H9 (cell line): ENCODE results near the gene STK32C. TPM values are rescaled to one million over a fixed set of nuclear protein-coding genes. Genes with fewer than 3 reads are reported as not detected.

ENCODE experiments used
- DNase-seq: peaks from one replicate; pipeline ENCODE4 v3.0.0-alpha.2; 2017
- H2AFZ ChIP-seq: one replicate; pipeline ENCODE4 v1.6.1; 2013; ENCODE audit warnings: mild to moderate bottlenecking, low read length, control low read depth, moderate library complexity
- H2AK5ac ChIP-seq: 2 replicates; pipeline ENCODE4 v1.6.1; 2013; ENCODE audit warnings: low read length, control low read depth, mixed read lengths; ENCODE audit not compliant: insufficient read length
- H2BK120ac ChIP-seq: one replicate; pipeline ENCODE4 v1.6.1; 2013; ENCODE audit warnings: low read depth, mild to moderate bottlenecking, low read length, control low read depth, inconsistent platforms; ENCODE audit not compliant: poor library complexity, severe bottlenecking
- H2BK12ac ChIP-seq: 2 replicates; pipeline ENCODE4 v1.6.1; 2013; ENCODE audit warnings: low read length, control low read depth, mixed read lengths, low read depth; ENCODE audit not compliant: insufficient read length
- H2BK15ac ChIP-seq: 2 replicates; pipeline ENCODE4 v1.6.1; 2013; ENCODE audit warnings: low read depth, low read length, control low read depth
- H2BK20ac ChIP-seq: one replicate; pipeline ENCODE4 v1.6.1; 2013; ENCODE audit warnings: low read depth, mild to moderate bottlenecking, low read length, control low read depth, inconsistent platforms; ENCODE audit not compliant: poor library complexity, severe bottlenecking
- H2BK5ac ChIP-seq: 2 replicates; pipeline ENCODE4 v1.6.1; 2013; ENCODE audit warnings: low read length, control low read depth, mixed read lengths; ENCODE audit not compliant: insufficient read length
- H3K14ac ChIP-seq: 2 replicates; pipeline ENCODE4 v1.6.1; 2013; ENCODE audit warnings: low read length, control low read depth; ENCODE audit not compliant: insufficient read depth
- H3K18ac ChIP-seq: 2 replicates; pipeline ENCODE4 v1.6.1; 2013; ENCODE audit warnings: low read depth, mild to moderate bottlenecking, mixed read lengths, low read length, control low read depth; ENCODE audit not compliant: insufficient read length
- H3K23ac ChIP-seq: 2 replicates; pipeline ENCODE4 v1.6.1; 2013; ENCODE audit warnings: low read length, control low read depth, mixed read lengths, low read depth; ENCODE audit not compliant: insufficient read length
- H3K23me2 ChIP-seq: 2 replicates; pipeline ENCODE4 v1.6.1; 2013; ENCODE audit warnings: low read depth, mild to moderate bottlenecking, mixed read lengths, low read length, control low read depth; ENCODE audit not compliant: insufficient read length, poor library complexity, severe bottlenecking
- H3K27ac ChIP-seq: 2 replicates; pipeline ENCODE4 v1.5.1; 2013; ENCODE audit warnings: low read length, control low read depth, mixed read lengths, low read depth; ENCODE audit not compliant: insufficient read length
- H3K27me3 ChIP-seq: 2 replicates; pipeline ENCODE4 v1.6.1; 2013; ENCODE audit warnings: low read length, control low read depth, inconsistent platforms; ENCODE audit not compliant: insufficient read depth
- H3K4ac ChIP-seq: 2 replicates; pipeline ENCODE4 v1.6.1; 2013; ENCODE audit warnings: low read depth, mild to moderate bottlenecking, control low read depth, inconsistent platforms, low read length, moderate library complexity
- H3K4me1 ChIP-seq: 2 replicates; pipeline ENCODE4 v1.6.1; 2013; ENCODE audit warnings: low read length, control low read depth, inconsistent platforms; ENCODE audit not compliant: insufficient read depth
- H3K4me2 ChIP-seq: 2 replicates; pipeline ENCODE4 v1.6.1; 2013; ENCODE audit warnings: low read length, control low read depth, mixed read lengths; ENCODE audit not compliant: insufficient read length, insufficient read depth
- H3K56ac ChIP-seq: 2 replicates; pipeline ENCODE4 v1.6.1; 2013; ENCODE audit warnings: low read depth, mild to moderate bottlenecking, mixed read lengths, low read length, control low read depth; ENCODE audit not compliant: insufficient read length
- H3K79me1 ChIP-seq: 2 replicates; pipeline ENCODE4 v1.6.1; 2013; ENCODE audit warnings: low read depth, mild to moderate bottlenecking, moderate library complexity, low read length, control low read depth, inconsistent platforms; ENCODE audit not compliant: insufficient read depth, poor library complexity, severe bottlenecking
- H3K79me2 ChIP-seq: 2 replicates; pipeline ENCODE4 v1.6.1; 2013; ENCODE audit warnings: low read length, control low read depth, inconsistent platforms; ENCODE audit not compliant: insufficient read depth
- H3K9ac ChIP-seq: 2 replicates; pipeline ENCODE4 v1.6.1; 2013; ENCODE audit warnings: low read length, control low read depth, mixed read lengths; ENCODE audit not compliant: insufficient read length; ENCODE audit errors: extremely low read depth
- H3K9me3 ChIP-seq: one replicate; pipeline ENCODE4 v1.6.1; 2013; ENCODE audit warnings: low read depth, low read length, inconsistent platforms; ENCODE audit not compliant: control insufficient read depth
- H3T11ph ChIP-seq: one replicate; pipeline ENCODE4 v1.6.1; 2013; ENCODE audit warnings: mild to moderate bottlenecking, low read length, control low read depth, inconsistent platforms
- H4K20me1 ChIP-seq: one replicate; pipeline ENCODE4 v1.6.1; 2013; ENCODE audit not compliant: control insufficient read depth, insufficient read length, insufficient read depth
- H4K5ac ChIP-seq: 2 replicates; pipeline ENCODE4 v1.6.1; 2013; ENCODE audit warnings: low read depth, mild to moderate bottlenecking, mixed read lengths, low read length, control low read depth; ENCODE audit not compliant: insufficient read length
- H4K8ac ChIP-seq: replicated peaks from 2 replicates; pipeline ENCODE4 v1.6.1; 2013; ENCODE audit warnings: low read length, control low read depth, mixed read lengths, low read depth; ENCODE audit not compliant: insufficient read length
- H4K91ac ChIP-seq: 2 replicates; pipeline ENCODE4 v1.6.1; 2013; ENCODE audit warnings: low read depth, mild to moderate bottlenecking, moderate library complexity, mixed read lengths, low read length, control low read depth; ENCODE audit not compliant: insufficient read length
- H3K27ac Mint-ChIP-seq, 3 experiments: 2 replicates in 2 of 3; 3 replicates in 1 of 3; pipeline ENCODE4 v1.8.0; 2020 to 2021; ENCODE audit warnings: mixed read lengths in 3 of 3, mild to moderate bottlenecking in 1 of 3, moderate library complexity in 1 of 3
- H3K27me3 Mint-ChIP-seq: 2 replicates; pipeline ENCODE4 v1.8.0; 2021; ENCODE audit warnings: low read depth, mild to moderate bottlenecking, moderate library complexity, mixed read lengths
- H3K36me3 Mint-ChIP-seq, 3 experiments: 2 replicates in 2 of 3; 3 replicates in 1 of 3; pipeline ENCODE4 v1.8.0; 2020 to 2021; ENCODE audit warnings: low read depth in 3 of 3, mixed read lengths in 3 of 3; ENCODE audit not compliant: insufficient read depth in 1 of 3
- H3K4me1 Mint-ChIP-seq, 2 experiments: 2 replicates each; pipeline ENCODE4 v1.8.0; 2020; ENCODE audit warnings: mixed read lengths in 2 of 2
- H3K4me3 Mint-ChIP-seq, 2 experiments: 2 replicates in 1 of 2; 3 replicates in 1 of 2; pipeline ENCODE4 v1.8.0; 2020 to 2021; ENCODE audit warnings: mild to moderate bottlenecking in 2 of 2, mixed read lengths in 2 of 2, moderate library complexity in 1 of 2
- H3K9me3 Mint-ChIP-seq, 2 experiments: 2 replicates in 1 of 2; 3 replicates in 1 of 2; pipeline ENCODE4 v1.8.0; 2020; ENCODE audit warnings: mild to moderate bottlenecking in 2 of 2, mixed read lengths in 2 of 2, moderate library complexity in 1 of 2
- WGBS: extraction: QIAGEN DNeasy Blood & Tissue Kit; methylation state at CpG from one replicate; pipeline ENCODE4 v1.1.7; 2013; ENCODE audit warnings: missing lambda C conversion rate, low lambda C conversion rate, mixed read lengths; ENCODE audit not compliant: insufficient read length; ENCODE audit errors: extremely low coverage; 5-methylcytosine and 5-hydroxymethylcytosine counted together
- total RNA-seq: library from RNA; stranded (reverse); gene quantifications from 2 replicates; pipeline ENCODE4 v1.2.1, GENCODE V29; 2021
- TF ChIP-seq, protein P1 (sequence below): fragments of 200-600 bp; sonication (generic); conservative IDR thresholded peaks from 3 replicates; pipeline ENCODE4 v1.8.0; 2021; ENCODE audit warnings: antibody characterized with exemption, mild to moderate bottlenecking

STK32C gene
- total RNA-seq, 1 experiment from 2014 or later: 11.3 TPM

DNA sequence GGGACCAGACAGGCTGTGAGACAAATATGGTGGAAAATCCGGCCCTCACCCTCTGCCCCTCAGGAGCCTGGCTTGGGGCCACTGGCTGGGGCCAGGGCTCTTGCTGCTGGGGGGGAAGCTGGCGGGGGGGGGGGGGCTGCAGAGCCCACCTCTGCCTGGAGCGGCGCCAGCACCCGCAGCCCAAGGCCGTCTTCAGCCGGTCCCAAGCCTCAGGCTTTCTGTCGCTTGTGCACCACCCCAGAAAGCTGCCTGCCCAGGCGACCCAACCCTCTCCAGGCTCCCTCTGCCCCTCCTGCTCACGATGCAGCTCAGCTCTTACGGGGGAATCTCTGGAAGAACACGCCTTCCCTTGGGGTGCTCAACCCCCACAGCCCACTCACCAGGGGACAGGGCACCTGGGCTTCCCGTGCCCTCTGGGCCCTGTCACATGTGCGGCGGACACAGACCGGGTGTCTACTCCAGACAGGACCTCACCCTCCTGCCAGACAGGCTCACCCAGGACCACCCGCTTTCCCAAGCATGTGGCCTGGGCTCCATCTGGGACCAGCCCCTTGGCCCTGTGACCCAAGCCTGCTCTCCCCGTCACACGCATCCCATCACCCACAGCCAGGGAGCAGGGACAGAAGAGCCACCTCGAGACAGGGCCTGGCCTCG, 77.1 kb downstream of the STK32C start:
- Histone ChIP-seq H3K14ac (peak overlapping the region; percentile 24; the same call in 1 of the 2 replicates), H3T11ph (no peak overlapping the region), H2AK5ac (no peak overlapping the region), H3K27me3 (no peaks in the 10 kb centered on the region), H3K18ac (no peak overlapping the region), H3K27ac (no peak overlapping the region), H2BK5ac (no peak overlapping the region), H3K56ac (no peak overlapping the region), H4K8ac (no peak overlapping the region), H3K79me2 (no peaks in the 10 kb centered on the region), H3K4me2 (no peak overlapping the region), H3K4me1 (no peaks in the 10 kb centered on the region), H2BK15ac (no peak overlapping the region), H2BK12ac (no peak overlapping the region), H3K23me2 (no peaks in the 10 kb centered on the region), H2BK120ac (no peak overlapping the region), H2BK20ac (no peak overlapping the region), H3K79me1 (no peaks in the 10 kb centered on the region), H4K20me1 (no peaks in the 10 kb centered on the region), H4K91ac (no peak overlapping the region), H4K5ac (no peak overlapping the region), H2AFZ (no peak overlapping the region), H3K23ac (no peak overlapping the region), H3K9me3 (no peaks in the 10 kb centered on the region), H3K9ac (no peak overlapping the region), H3K4ac (no peak overlapping the region)
- Mint-ChIP-seq H3K9me3 (no peaks in the 10 kb centered on the region), H3K27ac (no peak overlapping the region), H3K36me3 (peaks cover 4 to 5% (median 5%) of the 10 kb centered on the region in 3 experiments; a peak in 4 of 7 replicates), H3K4me3 (no peak overlapping the region), H3K4me1 (peaks cover 6 to 16% of the 10 kb centered on the region in 2 experiments), H3K27me3 (no peaks in the 10 kb centered on the region)
- DNase-seq: no peak
- TF ChIP-seq, protein P1, sequence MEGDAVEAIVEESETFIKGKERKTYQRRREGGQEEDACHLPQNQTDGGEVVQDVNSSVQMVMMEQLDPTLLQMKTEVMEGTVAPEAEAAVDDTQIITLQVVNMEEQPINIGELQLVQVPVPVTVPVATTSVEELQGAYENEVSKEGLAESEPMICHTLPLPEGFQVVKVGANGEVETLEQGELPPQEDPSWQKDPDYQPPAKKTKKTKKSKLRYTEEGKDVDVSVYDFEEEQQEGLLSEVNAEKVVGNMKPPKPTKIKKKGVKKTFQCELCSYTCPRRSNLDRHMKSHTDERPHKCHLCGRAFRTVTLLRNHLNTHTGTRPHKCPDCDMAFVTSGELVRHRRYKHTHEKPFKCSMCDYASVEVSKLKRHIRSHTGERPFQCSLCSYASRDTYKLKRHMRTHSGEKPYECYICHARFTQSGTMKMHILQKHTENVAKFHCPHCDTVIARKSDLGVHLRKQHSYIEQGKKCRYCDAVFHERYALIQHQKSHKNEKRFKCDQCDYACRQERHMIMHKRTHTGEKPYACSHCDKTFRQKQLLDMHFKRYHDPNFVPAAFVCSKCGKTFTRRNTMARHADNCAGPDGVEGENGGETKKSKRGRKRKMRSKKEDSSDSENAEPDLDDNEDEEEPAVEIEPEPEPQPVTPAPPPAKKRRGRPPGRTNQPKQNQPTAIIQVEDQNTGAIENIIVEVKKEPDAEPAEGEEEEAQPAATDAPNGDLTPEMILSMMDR: no peak
- WGBS: no CpG with 5 or more reads among the region's 21 CpGs
